Measurements from ENCODE around the gene KRAS. TPM values are rescaled to one million over a fixed set of nuclear protein-coding genes. Genes with fewer than 3 reads are reported as not detected.

KRAS gene
- polyA plus RNA-seq, 1 donor (not counting 4 experiments of a cell fraction or from before 2014, with no cell fraction given) = 26.1 TPM

DNA sequence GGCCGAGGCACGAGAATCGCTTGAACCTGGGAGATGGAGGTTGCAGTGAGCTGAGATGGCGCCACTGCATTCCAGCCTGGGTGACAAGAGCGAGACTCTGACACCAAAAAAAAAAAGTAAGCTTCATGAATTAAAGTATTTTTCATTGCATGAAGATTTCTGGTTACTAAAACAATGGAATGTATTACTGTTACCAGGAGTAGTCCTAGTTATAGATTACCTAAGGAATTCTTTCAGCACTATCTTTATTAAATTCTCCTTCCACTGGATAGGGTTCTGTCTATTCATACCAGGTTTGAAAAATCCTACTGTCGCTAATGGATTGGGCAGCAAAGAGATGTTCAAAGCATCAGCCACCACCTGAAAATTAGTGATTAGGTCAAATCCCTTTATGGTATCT lies 43.3 kb downstream of the KRAS start:
- Histone ChIP-seq H3K27ac (ENCODE audit: control insufficient read depth, insufficient read depth, low read length) (no peak overlapping the region), H3K79me2 (ENCODE audit: control insufficient read depth, insufficient read depth, low read length) (no peaks in the 10 kb centered on the region), H3K4me1 (ENCODE audit: control insufficient read depth, extremely low read depth, insufficient read depth, low read length) (no peaks in the 10 kb centered on the region), H4K20me1 (ENCODE audit: control insufficient read depth, extremely low read depth, insufficient read depth, low read length) (no peaks in the 10 kb centered on the region), H3K27me3 (ENCODE audit: control insufficient read depth, extremely low read depth, insufficient read depth, low read length) (no peaks in the 10 kb centered on the region), H3K9me3 (ENCODE audit: control insufficient read depth, low read depth, low read length) (no peaks in the 10 kb centered on the region), H3K4me3 (ENCODE audit: control insufficient read depth in 2 of 3, extremely low read depth in 1 of 3, insufficient read depth in 2 of 3, low read depth in 1 of 3, low read length in 3 of 3) (no peak overlapping the region), H3K9me1 (ENCODE audit: control insufficient read depth, extremely low read depth, insufficient read depth, low read length) (no peaks in the 10 kb centered on the region), H3K4me2 (ENCODE audit: control insufficient read depth, extremely low read depth, insufficient read depth, low read depth, low read length) (no peak overlapping the region), H3K36me3 (ENCODE audit: control insufficient read depth in 2 of 2, extremely low read depth in 1 of 2, insufficient read depth in 2 of 2, low read length in 2 of 2) (peaks cover 0 to 10% of the 10 kb centered on the region in 2 experiments), H3K9ac (ENCODE audit: control insufficient read depth, extremely low read depth, insufficient read depth, low read length) (no peak overlapping the region), H2AFZ (ENCODE audit: control insufficient read depth, low read length) (no peak overlapping the region)
- dilution Hi-C loops (cut with MboI; ENCODE audit: extremely low pct_ligation_motif_present, low sequenced_read_pairs) = no loop called here
- TF ChIP-seq, protein P1, sequence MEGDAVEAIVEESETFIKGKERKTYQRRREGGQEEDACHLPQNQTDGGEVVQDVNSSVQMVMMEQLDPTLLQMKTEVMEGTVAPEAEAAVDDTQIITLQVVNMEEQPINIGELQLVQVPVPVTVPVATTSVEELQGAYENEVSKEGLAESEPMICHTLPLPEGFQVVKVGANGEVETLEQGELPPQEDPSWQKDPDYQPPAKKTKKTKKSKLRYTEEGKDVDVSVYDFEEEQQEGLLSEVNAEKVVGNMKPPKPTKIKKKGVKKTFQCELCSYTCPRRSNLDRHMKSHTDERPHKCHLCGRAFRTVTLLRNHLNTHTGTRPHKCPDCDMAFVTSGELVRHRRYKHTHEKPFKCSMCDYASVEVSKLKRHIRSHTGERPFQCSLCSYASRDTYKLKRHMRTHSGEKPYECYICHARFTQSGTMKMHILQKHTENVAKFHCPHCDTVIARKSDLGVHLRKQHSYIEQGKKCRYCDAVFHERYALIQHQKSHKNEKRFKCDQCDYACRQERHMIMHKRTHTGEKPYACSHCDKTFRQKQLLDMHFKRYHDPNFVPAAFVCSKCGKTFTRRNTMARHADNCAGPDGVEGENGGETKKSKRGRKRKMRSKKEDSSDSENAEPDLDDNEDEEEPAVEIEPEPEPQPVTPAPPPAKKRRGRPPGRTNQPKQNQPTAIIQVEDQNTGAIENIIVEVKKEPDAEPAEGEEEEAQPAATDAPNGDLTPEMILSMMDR (optimal IDR thresholded peaks at IDR 0.05 in 1 of 3, IDR thresholded peaks at IDR 0.05 in 1 of 3, conservative IDR thresholded peaks at IDR 0.05 in 1 of 3; ENCODE audit: extremely low read depth in 1 of 3, insufficient read depth in 2 of 3, low read length in 3 of 3) = no peak
- no peak for TF ChIP-seq EZH2 (IDR thresholded peaks at IDR 0.05; ENCODE audit: low read length)
- DNase-seq (ENCODE audit: low read depth, low spot score) (no peak), FAIRE-seq (no peak)

DNA sequence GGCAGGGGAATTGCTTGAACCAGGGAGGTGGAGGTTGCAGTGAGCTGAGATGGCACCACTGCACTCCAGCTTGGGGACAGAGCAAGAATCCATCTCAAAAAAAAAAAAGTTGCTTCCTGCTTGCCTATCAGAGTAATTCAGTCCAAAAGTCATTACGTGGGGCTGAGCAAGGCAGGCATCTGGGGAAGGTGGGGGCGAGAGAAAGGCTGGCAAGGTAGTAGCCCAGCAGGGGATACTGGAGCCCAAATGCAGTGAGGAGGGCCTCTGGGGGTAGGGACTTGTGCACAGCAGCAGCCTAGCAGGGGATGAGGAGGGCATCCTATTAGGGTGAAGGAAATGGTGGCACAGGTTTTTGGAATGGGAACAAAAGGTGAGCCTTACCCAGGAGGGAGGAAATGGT lies 48.6 kb downstream of the KRAS start:
- Histone ChIP-seq H3K4me3 (ENCODE audit: control insufficient read depth in 2 of 3, extremely low read depth in 1 of 3, insufficient read depth in 2 of 3, low read depth in 1 of 3, low read length in 3 of 3) (no peak overlapping the region), H3K79me2 (ENCODE audit: control insufficient read depth, insufficient read depth, low read length) (no peaks in the 10 kb centered on the region), H3K9ac (ENCODE audit: control insufficient read depth, extremely low read depth, insufficient read depth, low read length) (no peak overlapping the region), H3K4me1 (ENCODE audit: control insufficient read depth, extremely low read depth, insufficient read depth, low read length) (peaks cover 6% of the 10 kb centered on the region), H4K20me1 (ENCODE audit: control insufficient read depth, extremely low read depth, insufficient read depth, low read length) (no peaks in the 10 kb centered on the region), H3K4me2 (ENCODE audit: control insufficient read depth, extremely low read depth, insufficient read depth, low read depth, low read length) (no peak overlapping the region), H3K9me3 (ENCODE audit: control insufficient read depth, low read depth, low read length) (no peaks in the 10 kb centered on the region), H2AFZ (ENCODE audit: control insufficient read depth, low read length) (no peak overlapping the region), H3K9me1 (ENCODE audit: control insufficient read depth, extremely low read depth, insufficient read depth, low read length) (no peaks in the 10 kb centered on the region), H3K27me3 (ENCODE audit: control insufficient read depth, extremely low read depth, insufficient read depth, low read length) (no peaks in the 10 kb centered on the region), H3K36me3 (ENCODE audit: control insufficient read depth in 2 of 2, extremely low read depth in 1 of 2, insufficient read depth in 2 of 2, low read length in 2 of 2) (peaks cover 0 to 2% of the 10 kb centered on the region in 2 experiments), H3K27ac (ENCODE audit: control insufficient read depth, insufficient read depth, low read length) (no peak overlapping the region)
- DNase-seq (ENCODE audit: low read depth, low spot score) (no peak), FAIRE-seq (no peak)
- TF ChIP-seq EZH2 (IDR thresholded peaks at IDR 0.05; ENCODE audit: low read length) = no peak
- TF ChIP-seq, protein P1 (optimal IDR thresholded peaks at IDR 0.05 in 1 of 3, IDR thresholded peaks at IDR 0.05 in 1 of 3, conservative IDR thresholded peaks at IDR 0.05 in 1 of 3; ENCODE audit: extremely low read depth in 1 of 3, insufficient read depth in 2 of 3, low read length in 3 of 3) = no peak
- dilution Hi-C loops (cut with MboI; ENCODE audit: extremely low pct_ligation_motif_present, low sequenced_read_pairs) = no loop called here
